Gastroesophageal sphincter (tissue), 3 donors: ENCODE data around the gene PAFAH1B1.

Experiments used
- CTCF ChIP-seq, 4 experiments: fragments of 200-600 bp in 2 of 4; fragments of 450-650 bp in 2 of 4; sonication (generic) in 1 of 4; IDR thresholded peaks; one replicate each; pipeline ENCODE4 v1.5.1; 2017 to 2019; ENCODE audit warnings: antibody characterized with exemption in 4 of 4, mild to moderate bottlenecking in 2 of 4, moderate library complexity in 2 of 4
- EP300 ChIP-seq: sonication (generic); formaldehyde crosslinking; IDR thresholded peaks from one replicate; pipeline ENCODE4 v1.6.1; 2017; ENCODE audit warnings: antibody characterized with exemption, mild to moderate bottlenecking
- POLR2A ChIP-seq, 2 donors: fragments of 450-650 bp; IDR thresholded peaks; one replicate each; pipeline ENCODE4 v1.6.1; 2017; ENCODE audit warnings: antibody characterized with exemption in 2 of 2, mild to moderate bottlenecking in 2 of 2, moderate library complexity in 1 of 2

DNA sequence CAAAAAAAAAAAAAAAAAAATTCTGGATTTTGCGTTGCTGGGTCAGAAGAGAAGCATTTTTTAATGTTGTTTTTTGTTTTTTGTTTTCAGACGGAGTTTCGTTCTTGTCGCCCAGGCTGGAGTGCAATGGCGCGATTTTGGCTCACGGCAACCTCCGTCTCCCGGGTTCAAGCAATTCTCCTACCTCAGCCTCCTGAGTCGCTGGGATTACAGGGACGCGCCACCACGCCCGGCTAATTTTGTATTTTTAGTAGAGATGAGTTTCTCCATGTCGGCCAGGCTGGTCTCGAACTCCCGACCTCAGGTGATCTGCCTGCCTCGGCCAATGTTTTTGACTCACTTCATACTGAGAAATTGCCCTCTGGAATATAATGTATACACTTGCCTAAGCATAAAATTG is 11.0 kb upstream of the PAFAH1B1 start:
- TF ChIP-seq CTCF (IDR thresholded peaks at IDR 0.05) (no peak), POLR2A (IDR thresholded peaks at IDR 0.05) (no peak), EP300 (no peak)
